Lower leg skin (tissue), 3 donors: ENCODE results near the gene KCNQ2.

Experiments
- POLR2A ChIP-seq, 2 donors: fragments of 450-650 bp; IDR thresholded peaks; one replicate each; pipeline ENCODE4 v1.6.1; 2016 to 2017; ENCODE audit warnings: antibody characterized with exemption in 2 of 2, mild to moderate bottlenecking in 1 of 2, moderate library complexity in 1 of 2
- TF ChIP-seq, protein P1 (sequence below), 3 donors: fragments of 450-650 bp; IDR thresholded peaks; one replicate each; pipeline ENCODE4 v1.5.1; 2016; ENCODE audit warnings: antibody characterized with exemption in 3 of 3, mild to moderate bottlenecking in 3 of 3, moderate library complexity in 2 of 3

DNA sequence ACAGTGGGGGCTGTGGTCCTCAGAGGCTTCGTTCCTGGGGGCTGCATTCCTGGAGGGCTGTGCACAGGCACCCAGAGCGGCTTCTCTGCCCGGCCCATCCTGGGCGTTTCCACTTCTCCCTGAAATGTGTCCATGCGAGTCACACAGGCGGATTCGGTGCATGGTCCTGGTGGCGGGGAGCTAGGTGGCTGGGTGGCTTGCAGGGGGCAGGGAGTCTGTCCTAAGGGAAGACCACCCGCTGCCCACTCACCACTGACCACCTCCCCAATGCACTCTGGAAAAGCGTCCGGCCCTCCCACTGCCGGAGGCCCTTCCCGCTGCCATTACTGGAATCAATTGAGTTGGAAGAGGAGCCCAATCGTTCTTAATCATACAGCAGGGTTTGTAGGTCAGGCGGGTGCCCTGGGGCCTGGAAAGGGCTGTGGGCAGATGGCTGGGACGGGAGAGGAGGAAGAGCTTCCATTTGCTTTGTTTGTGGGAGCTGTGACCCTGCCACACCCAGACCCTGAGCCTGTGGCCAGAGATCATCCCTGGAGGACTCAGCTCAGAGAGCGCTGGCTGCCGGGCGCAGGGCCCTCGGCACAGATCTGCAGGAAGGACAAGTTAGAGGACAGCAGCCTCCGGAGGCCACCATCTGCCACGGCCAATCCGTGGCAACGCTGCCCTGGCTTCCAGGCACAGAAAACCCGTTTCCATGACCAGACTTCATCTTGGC, 117.7 kb downstream of the KCNQ2 start:
- TF ChIP-seq, protein P1, sequence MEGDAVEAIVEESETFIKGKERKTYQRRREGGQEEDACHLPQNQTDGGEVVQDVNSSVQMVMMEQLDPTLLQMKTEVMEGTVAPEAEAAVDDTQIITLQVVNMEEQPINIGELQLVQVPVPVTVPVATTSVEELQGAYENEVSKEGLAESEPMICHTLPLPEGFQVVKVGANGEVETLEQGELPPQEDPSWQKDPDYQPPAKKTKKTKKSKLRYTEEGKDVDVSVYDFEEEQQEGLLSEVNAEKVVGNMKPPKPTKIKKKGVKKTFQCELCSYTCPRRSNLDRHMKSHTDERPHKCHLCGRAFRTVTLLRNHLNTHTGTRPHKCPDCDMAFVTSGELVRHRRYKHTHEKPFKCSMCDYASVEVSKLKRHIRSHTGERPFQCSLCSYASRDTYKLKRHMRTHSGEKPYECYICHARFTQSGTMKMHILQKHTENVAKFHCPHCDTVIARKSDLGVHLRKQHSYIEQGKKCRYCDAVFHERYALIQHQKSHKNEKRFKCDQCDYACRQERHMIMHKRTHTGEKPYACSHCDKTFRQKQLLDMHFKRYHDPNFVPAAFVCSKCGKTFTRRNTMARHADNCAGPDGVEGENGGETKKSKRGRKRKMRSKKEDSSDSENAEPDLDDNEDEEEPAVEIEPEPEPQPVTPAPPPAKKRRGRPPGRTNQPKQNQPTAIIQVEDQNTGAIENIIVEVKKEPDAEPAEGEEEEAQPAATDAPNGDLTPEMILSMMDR (IDR thresholded peaks at IDR 0.05) = no peak
- no peak for TF ChIP-seq POLR2A (IDR thresholded peaks at IDR 0.05)
